Activated B cell treated with CpG ODN at 0.5 μM for 24 hours (primary cell): ENCODE data around the gene PRSS53. TPM values are rescaled to one million over a fixed set of nuclear protein-coding genes. Genes with fewer than 3 reads are reported as not detected.

Experiments
- ATAC-seq: fragments of 200-7000 bp; cut with Tn5 transposase; one replicate; pipeline ENCODE4 v1.10.0; 2021; ENCODE audit warnings: low read depth, mild to moderate bottlenecking, moderate library complexity
- CTCF ChIA-PET: fragments of 350-600 bp; sonication (Branson Sonifier 250); formaldehyde crosslinking; loops from one replicate; lab custom pipeline; 2021; ENCODE audit warnings: antibody characterized with exemption; lab: Charles Lee
- POLR2A ChIA-PET: fragments of 350-600 bp; sonication (Branson Sonifier 250); formaldehyde crosslinking; loops from one replicate; lab custom pipeline; 2021; ENCODE audit warnings: antibody characterized with exemption; lab: Charles Lee
- DNase-seq: peaks from one replicate; pipeline ENCODE4 v3.0.0; 2022
- H3K27ac Mint-ChIP-seq: one replicate; pipeline ENCODE4 v1.8.0; 2020; ENCODE audit warnings: mixed read lengths
- H3K27me3 Mint-ChIP-seq: one replicate; pipeline ENCODE4 v1.8.0; 2021; ENCODE audit warnings: mixed read lengths
- H3K36me3 Mint-ChIP-seq: one replicate; pipeline ENCODE4 v1.8.0; 2021; ENCODE audit warnings: low read depth, mixed read lengths
- H3K4me1 Mint-ChIP-seq: one replicate; pipeline ENCODE4 v1.8.0; 2021; ENCODE audit warnings: mixed read lengths
- H3K4me3 Mint-ChIP-seq: one replicate; pipeline ENCODE4 v1.8.0; 2020; ENCODE audit warnings: mild to moderate bottlenecking, mixed read lengths
- H3K9me3 Mint-ChIP-seq: one replicate; pipeline ENCODE4 v1.8.0; 2020; ENCODE audit warnings: mixed read lengths
- intact Hi-C: fragments of 100-400 bp; cut with micrococcal nuclease; formaldehyde crosslinking; loops from one replicate; pipeline ENCODE4 v1.15.1; 2024
- total RNA-seq: library from RNA; stranded (reverse); gene quantifications from 2 replicates; pipeline ENCODE4 v1.2.3, GENCODE V29; 2022
- TF ChIP-seq, protein P1 (sequence below): fragments of 200-600 bp; IDR thresholded peaks from one replicate; pipeline ENCODE4 v1.8.0; 2022; ENCODE audit warnings: antibody characterized with exemption, mild to moderate bottlenecking

Gene PRSS53
- total RNA-seq, 1 donor from 2014 or later = 5.5 TPM

DNA sequence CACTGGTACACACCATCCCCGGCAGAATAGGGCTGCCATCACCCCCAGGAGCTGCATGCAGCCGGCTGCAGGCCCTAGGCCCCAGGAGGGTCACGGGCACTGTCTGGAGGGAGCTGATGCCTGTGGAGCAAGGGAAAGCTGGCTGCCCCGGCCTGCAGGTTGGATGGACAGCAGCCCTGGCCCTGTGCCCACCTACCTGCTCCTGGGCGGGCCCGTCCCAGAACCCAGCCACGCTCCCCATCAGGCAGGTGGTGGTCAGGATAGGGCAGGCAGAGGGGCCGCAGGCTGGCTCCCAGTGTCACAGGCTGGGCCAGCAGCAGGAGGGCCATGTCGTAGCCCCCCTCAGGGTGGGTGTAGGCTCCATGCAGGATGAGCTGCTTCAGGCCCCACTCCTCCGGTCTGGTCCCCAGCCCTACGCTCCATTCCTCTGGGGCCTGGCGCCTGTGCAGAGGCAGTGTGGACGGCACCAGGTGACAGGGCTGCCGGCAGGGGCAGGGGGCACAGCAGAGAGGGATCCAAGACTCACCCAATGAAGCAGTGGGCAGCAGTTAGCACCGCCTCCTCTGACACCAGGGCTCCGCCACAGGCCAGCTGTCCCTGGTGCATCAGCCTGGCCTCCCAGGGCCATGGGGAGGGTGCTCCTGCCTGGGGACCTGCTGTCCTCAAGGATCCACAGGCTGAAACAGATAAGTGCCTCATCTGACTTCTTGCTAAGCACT, 4.0 kb downstream of the PRSS53 start:
- Mint-ChIP-seq H3K27ac (no peak overlapping the region), H3K36me3 (peaks cover 44% of the 10 kb centered on the region)
- POLR2A ChIA-PET = interaction anchor here (0.6 to 2.0 kb wide), 3 partner anchors 10 to 353 kb away, joined by 3 to 6 read pairs (median 4); partner anchors contain the start of gene VKORC1

DNA sequence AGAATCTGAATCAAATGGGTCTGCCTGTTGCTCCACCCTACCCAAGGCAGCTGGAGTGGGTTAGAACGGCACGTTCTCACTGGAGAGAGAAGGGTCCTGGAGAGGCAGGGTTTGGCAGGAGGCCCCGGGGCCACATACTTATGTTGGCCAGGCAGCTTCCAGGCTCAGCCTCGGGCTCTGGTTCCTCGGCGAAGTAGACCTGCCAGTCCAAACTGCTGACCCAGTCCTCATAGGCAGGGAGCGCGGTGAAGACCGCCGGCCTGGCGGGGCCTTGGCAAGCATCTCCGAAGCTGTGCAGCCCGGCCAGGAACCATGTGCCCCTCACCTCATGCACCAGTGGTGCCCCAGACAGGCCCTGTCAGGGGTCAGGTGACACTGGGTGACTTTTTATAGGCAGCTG, 4.8 kb downstream of the PRSS53 start:
- DNase-seq (no peak), ATAC-seq (no peak)
- Mint-ChIP-seq H3K27me3 (no peaks in the 10 kb centered on the region), H3K9me3 (no peaks in the 10 kb centered on the region), H3K4me3 (no peak overlapping the region), H3K36me3 (peaks cover 47% of the 10 kb centered on the region), H3K27ac (no peak overlapping the region), H3K4me1 (peaks cover 8% of the 10 kb centered on the region)
- POLR2A ChIA-PET = interaction anchor here (0.7 to 2.0 kb wide), 2 partner anchors 10 to 24 kb away, joined by 3 to 6 read pairs; partner anchors contain the start of gene VKORC1
- intact Hi-C loops = no loop called here
- TF ChIP-seq, protein P1, sequence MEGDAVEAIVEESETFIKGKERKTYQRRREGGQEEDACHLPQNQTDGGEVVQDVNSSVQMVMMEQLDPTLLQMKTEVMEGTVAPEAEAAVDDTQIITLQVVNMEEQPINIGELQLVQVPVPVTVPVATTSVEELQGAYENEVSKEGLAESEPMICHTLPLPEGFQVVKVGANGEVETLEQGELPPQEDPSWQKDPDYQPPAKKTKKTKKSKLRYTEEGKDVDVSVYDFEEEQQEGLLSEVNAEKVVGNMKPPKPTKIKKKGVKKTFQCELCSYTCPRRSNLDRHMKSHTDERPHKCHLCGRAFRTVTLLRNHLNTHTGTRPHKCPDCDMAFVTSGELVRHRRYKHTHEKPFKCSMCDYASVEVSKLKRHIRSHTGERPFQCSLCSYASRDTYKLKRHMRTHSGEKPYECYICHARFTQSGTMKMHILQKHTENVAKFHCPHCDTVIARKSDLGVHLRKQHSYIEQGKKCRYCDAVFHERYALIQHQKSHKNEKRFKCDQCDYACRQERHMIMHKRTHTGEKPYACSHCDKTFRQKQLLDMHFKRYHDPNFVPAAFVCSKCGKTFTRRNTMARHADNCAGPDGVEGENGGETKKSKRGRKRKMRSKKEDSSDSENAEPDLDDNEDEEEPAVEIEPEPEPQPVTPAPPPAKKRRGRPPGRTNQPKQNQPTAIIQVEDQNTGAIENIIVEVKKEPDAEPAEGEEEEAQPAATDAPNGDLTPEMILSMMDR = no peak
- CTCF ChIA-PET = no interaction called here

More for the DNA sequence above, 4.0 kb downstream of the PRSS53 start:
- no peaks in the 10 kb centered on the region for H3K27me3 Mint-ChIP-seq
- TF ChIP-seq, protein P1 = no peak
- ATAC-seq (no peak), DNase-seq (no peak)
- CTCF ChIA-PET = no interaction called here
- intact Hi-C loops = no loop called here
- no peaks in the 10 kb centered on the region for H3K9me3 Mint-ChIP-seq
- H3K4me3 Mint-ChIP-seq = no peak overlapping the region
- H3K4me1 Mint-ChIP-seq = peaks cover 8% of the 10 kb centered on the region

DNA sequence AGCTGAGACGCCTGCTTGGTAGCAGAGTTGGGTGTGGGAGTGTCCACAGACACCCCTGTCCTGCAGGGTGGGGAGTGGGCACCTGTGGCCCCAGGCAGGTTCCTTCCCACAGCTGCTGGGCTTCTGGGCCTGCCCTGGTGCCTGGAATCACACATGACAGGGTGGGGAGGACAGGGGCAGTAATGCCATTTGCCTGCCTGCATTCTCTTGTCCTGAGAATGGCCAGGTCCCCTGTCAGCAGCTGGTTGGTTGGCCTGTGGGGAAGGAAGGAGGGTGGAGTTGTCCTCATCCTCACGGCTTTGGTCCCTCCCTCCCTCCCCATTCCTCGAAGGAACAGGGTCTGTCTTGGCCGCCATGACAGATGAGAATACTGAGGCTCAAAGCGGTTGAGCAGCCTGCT, 5.2 kb downstream of the PRSS53 start:
- CTCF ChIA-PET = no interaction called here
- DNase-seq (no peak), ATAC-seq (no peak)
- H3K4me1 Mint-ChIP-seq = peaks cover 8% of the 10 kb centered on the region
- POLR2A ChIA-PET = interaction anchor here (2.0 kb wide), 1 partner anchor 11 kb away, joined by 6 read pairs; the partner anchor contains the start of gene VKORC1
- intact Hi-C loops = no loop called here
- no peak overlapping the region for H3K27ac Mint-ChIP-seq
- H3K36me3 Mint-ChIP-seq = peaks cover 51% of the 10 kb centered on the region
- H3K27me3 Mint-ChIP-seq = no peaks in the 10 kb centered on the region
- H3K4me3 Mint-ChIP-seq = no peak overlapping the region
- TF ChIP-seq, protein P1 = no peak
- no peaks in the 10 kb centered on the region for H3K9me3 Mint-ChIP-seq

DNA sequence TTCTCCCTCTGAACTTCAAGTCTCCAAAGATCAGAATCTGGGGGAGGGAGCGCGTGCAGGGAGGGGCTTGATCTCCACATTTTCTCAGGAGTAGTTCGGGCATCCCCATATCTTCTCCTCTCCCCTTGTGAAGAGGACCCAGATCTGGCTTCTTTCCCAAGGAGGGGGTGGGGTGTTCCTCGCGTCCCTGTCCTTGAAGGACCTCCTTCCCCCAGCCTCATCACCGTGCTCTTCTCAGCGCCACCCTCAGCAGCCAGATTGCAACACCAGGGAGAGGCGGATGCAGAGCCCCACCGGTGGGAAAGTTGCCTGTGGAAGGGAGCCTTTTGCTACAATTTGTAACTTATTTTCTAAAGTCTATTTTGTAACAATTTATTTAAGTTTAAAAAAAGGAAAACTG, 5.7 kb downstream of the PRSS53 start:
- ChIA-PET POLR2A (no interaction called here), CTCF (no interaction called here)
- DNase-seq (no peak), ATAC-seq (no peak)
- Mint-ChIP-seq H3K4me1 (peaks cover 8% of the 10 kb centered on the region), H3K36me3 (peaks cover 56% of the 10 kb centered on the region), H3K4me3 (no peak overlapping the region), H3K9me3 (no peaks in the 10 kb centered on the region), H3K27me3 (no peaks in the 10 kb centered on the region), H3K27ac (no peak overlapping the region)
- intact Hi-C loops = no loop called here
- TF ChIP-seq, protein P1 = no peak

DNA sequence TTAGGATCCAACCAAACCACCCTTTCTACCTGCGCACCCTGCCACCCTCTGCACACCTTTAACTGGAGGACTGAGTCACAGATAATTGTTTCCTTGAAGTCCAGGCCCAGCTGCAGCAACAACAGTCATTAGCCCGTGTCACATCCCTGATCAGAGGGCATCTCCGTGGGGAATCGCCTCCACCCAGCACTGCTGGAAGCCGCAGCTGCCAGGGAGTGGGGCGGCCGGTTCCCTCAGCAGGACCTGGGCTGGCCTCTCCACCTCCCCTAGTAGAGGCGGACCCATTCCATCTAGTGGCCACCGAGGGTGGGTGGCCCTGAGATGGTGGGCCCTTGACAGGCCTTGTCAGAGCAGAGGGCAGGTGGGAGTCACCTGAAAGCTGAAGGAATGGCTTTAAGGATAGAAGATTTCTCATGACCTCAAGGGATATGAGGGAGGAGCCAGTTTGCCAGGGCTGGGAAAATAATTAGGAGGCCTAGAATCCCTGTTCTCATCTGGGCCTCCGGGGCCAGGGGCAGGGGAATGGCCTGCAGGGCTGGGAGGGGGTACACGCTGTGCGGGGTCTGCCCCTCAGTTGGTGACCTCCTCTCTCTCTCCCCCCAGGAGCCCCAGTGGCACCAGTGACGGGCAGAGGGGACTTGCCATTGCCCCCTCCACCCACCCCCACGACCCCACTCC, 6.2 kb downstream of the PRSS53 start:
- CTCF ChIA-PET = no interaction called here
- Mint-ChIP-seq H3K4me1 (peaks cover 11% of the 10 kb centered on the region), H3K36me3 (peaks cover 62% of the 10 kb centered on the region), H3K4me3 (no peak overlapping the region), H3K9me3 (no peaks in the 10 kb centered on the region), H3K27ac (no peak overlapping the region), H3K27me3 (no peaks in the 10 kb centered on the region)
- ATAC-seq (no peak), DNase-seq (no peak)
- POLR2A ChIA-PET = no interaction called here
- intact Hi-C loops = no loop called here
- TF ChIP-seq, protein P1 = no peak
